ENCODE data around the gene SAV1. TPM values are rescaled to one million over a fixed set of nuclear protein-coding genes. Genes with fewer than 3 reads are reported as not detected.
A peak's percentile ranks its signal among the peaks of the same experiment; 100 is the strongest.

SAV1 gene
- total RNA-seq, 1 experiment from 2014 or later, result 14.1 TPM

DNA sequence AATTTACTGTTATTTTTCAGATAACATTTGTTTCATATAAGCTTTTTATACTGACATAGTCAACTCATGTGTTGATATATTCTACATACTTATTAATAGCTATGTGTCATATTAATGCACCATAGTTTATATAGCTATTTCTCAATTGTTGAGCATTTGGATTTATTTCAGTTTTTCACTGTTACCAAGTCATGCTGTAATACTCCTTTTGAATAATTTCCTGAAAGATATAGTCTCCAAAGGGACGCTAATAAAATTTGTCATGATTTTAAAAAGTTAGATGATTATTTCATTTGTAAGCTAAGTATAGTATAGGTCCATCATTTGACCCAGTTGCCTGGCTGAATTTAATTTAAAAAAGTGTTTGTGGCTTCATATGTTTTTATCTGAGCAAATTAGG is 60.3 kb downstream of the SAV1 start:
- DNase-seq (ENCODE audit: low read depth), result no peak

GRCh38 chr14:50607181-50607580 is 60.9 kb downstream of the SAV1 start:
- no peak for DNase-seq (ENCODE audit: low read depth)

DNA sequence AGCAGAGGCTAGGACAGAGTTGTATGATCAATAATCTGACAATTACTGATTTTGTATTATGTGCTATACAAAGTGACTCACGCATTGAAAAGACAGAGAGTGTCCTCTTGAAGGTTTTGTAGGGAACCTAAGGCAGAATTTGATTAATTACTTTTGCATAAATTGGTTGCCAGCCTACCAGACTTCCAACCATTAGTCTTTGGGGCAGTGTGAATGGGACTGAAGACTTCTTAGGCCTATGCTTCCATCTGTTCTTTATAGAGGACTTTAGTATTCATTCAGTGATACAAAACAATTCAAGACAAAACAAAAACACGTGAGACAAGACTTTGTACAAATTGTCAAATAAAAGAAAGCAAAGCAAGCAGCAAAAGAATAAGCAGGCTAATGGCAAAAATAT is 61.6 kb downstream of the SAV1 start:
- no peak for DNase-seq (ENCODE audit: low read depth)

GRCh38 chr14:50605766-50606165 is 62.3 kb downstream of the SAV1 start:
- no peak for DNase-seq (ENCODE audit: low read depth)

GRCh38 chr14:50603565-50603964 is 64.5 kb downstream of the SAV1 start:
- no peak for DNase-seq (ENCODE audit: low read depth)

DNA sequence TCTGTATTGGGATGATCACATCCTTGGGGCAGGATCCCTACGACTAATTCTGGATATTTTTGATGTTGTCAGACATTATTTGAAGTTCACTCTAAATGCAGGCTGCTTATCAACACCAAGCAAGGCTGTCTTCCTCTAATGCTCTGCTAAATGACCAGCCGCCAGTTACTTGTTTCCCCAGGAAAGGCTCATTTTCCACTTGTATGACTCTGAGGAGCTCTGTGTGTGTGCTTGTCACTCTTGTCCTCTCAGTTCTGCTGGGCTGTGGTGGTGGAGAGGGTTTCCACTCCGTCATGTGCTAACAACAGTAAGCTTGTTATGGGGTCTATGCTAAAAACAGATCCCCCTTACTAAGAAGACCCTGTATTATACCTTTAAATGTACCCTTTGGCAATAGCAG is 66.1 kb downstream of the SAV1 start:
- DNase-seq (ENCODE audit: low read depth), result no peak

GRCh38 chr14:50601394-50601793 is 66.7 kb downstream of the SAV1 start:
- DNase-seq (ENCODE audit: low read depth), result no peak

DNA sequence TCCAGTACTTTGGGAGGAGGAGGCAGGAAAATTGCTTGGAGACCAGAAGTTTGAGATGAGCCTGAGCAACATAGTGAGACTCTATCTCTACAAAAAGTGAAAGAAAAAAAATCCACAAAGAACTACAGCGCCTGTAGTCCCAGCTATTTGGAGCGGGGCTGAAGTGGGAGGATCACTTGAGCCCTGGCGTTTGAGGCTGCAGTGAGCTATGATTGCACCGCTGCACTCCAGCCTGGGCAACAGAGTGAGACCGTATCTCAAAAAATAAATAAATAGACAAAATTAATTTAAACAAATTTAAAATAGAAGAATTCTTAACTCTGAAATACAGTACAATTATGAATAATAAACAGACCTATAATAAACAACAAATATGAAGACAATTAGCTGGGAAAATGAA is 67.3 kb downstream of the SAV1 start:
- no peak for DNase-seq (ENCODE audit: low read depth)

GRCh38 chr14:50599700-50600444 is 68.2 kb downstream of the SAV1 start:
- peak; percentile 43 for DNase-seq (ENCODE audit: low read depth)

- DNase-seq (ENCODE audit: low read depth), result no peak
Measured at GRCh38 chr14:50598765-50599164, 69.3 kb downstream of the SAV1 start.

DNA sequence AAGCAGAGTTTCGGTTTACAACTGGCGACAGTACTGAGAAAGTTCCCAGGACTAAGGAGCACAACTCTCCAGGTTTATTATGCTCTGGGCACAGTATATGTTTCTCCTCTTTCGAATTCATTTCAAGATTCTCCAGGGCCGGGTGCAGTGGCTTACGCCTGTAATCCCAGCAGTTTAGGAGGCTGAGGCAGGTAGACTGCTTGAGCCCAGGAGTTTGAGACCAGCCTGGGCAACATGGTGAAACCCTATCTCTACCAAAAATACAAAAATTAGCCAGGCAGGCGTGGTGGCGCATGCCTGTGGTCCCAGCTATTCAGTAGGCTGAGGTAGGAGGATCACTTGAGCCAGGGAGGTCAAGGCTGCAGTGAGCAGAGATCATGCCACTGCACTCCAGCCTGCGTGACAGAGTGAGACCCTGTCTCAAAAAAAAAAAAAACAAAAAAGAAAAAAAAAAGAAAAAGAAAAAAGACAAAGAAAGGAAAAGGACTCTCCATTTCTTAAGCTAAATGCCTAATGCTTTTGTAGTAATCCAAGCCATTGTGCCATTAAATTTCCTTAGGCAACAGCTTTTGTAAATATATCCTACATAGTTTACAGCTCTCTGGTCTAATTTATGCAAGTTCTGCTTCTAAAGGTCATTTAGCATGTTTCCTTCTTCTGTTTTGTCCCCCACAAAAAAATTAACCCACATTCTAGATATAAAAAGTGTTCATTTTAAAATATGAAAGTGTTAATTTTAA is 73.4 kb downstream of the SAV1 start:
- no peak for DNase-seq (ENCODE audit: low read depth)

DNA sequence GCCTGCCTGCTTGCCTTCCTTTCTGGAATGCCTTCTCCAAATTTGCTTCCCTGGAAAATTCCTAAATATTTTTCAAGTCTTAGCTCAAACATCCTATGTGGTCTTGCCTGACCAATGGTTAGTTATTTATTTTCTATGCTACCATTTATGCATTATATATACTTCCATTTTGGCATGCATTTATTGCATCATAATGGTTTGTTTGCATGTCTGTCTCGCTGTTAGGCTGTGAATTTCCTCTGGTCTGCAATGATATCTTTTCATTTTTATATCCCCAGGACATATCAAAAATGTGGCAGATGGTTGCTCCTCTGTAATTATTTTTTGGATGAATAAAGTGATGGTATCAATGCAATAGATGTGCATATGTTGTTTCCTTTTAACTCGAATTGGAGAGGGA is 77.6 kb downstream of the SAV1 start:
- no peak for DNase-seq (ENCODE audit: low read depth)

Other genes starting within 250 kb of the SAV1 start
- gene MAP4K5, start 135.7 kb downstream of the SAV1 start, total RNA-seq (2014; rRNA removed; shearing (Covaris generic)), result 58.2 and 75.4 TPM in 2 replicates
- gene ATL1, start 108.2 kb downstream of the SAV1 start, total RNA-seq (2014; rRNA removed; shearing (Covaris generic)), result 0.32 and 0.44 TPM in 2 replicates
- gene NIN, start 162.9 kb upstream of the SAV1 start, total RNA-seq (2014; rRNA removed; shearing (Covaris generic)), result 7.1 and 16.0 TPM in 2 replicates
- not detected in 2 replicates for gene ABHD12B, start 203.7 kb upstream of the SAV1 start, total RNA-seq (2014; rRNA removed; shearing (Covaris generic))

Measured in M059J (cell line).